GM19452 (cell line): ENCODE results near the gene CIART.
A peak's percentile ranks its signal among the peaks of the same experiment; 100 is the strongest.
"Not testable (repeated sequence)": the region's sequence is repeated elsewhere in the genome, so short reads cannot be mapped to it uniquely, and the experiment has no call there.

Experiments
- ATAC-seq: cut with Tn5 transposase; IDR thresholded peaks from one replicate; pipeline ENCODE4 v1.9.1; 2021; ENCODE audit not compliant: unreplicated experiment

Gene CIART

DNA sequence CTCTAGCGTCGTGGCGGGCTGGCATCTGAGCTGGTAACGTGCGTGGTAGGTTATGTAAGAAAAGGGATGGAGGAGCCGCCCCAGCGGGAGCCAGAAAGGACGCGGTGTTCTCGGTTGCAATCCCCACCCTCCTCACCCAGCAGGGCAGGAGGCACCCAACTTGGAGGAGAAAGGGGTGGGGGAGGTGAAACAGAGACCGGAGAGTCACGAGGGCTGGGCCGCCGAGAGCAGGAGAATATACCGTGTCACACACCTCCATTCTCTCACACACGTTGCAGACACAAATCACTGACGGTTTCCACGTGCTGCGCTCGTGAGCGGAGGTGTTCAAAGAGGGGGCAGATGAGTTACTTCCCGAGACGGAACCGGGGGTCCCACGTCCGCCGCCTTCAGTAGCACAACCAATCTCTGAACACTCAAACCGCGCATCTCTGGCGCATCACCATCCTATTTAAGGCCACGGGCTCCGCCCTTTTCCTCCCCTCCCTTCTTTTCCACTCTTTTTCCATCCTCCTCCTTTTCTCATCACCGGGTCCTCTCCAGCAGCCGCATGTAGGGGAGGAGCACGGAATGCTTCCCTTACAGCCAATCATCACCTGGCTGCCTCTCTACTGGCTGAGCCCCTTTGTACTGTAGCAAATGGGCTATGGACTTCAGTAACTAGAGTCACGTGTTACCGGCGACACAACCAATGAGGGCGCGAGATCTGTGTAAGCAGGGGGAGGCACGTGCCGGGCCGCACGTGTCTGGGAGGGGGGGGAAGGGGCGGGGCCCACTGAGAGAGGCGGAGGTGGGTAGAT is at the start of gene CIART:
CIART (plus strand) TSS at position 797 of the 800 bp plus-strand sequence. CDS start 714 bp downstream, outside the sequence.
- ATAC-seq, result peak; percentile 92

- ATAC-seq, result not testable (repeated sequence)
Observed at GRCh38 chr1:150232921-150233320, 49.4 kb upstream of the CIART start.

DNA sequence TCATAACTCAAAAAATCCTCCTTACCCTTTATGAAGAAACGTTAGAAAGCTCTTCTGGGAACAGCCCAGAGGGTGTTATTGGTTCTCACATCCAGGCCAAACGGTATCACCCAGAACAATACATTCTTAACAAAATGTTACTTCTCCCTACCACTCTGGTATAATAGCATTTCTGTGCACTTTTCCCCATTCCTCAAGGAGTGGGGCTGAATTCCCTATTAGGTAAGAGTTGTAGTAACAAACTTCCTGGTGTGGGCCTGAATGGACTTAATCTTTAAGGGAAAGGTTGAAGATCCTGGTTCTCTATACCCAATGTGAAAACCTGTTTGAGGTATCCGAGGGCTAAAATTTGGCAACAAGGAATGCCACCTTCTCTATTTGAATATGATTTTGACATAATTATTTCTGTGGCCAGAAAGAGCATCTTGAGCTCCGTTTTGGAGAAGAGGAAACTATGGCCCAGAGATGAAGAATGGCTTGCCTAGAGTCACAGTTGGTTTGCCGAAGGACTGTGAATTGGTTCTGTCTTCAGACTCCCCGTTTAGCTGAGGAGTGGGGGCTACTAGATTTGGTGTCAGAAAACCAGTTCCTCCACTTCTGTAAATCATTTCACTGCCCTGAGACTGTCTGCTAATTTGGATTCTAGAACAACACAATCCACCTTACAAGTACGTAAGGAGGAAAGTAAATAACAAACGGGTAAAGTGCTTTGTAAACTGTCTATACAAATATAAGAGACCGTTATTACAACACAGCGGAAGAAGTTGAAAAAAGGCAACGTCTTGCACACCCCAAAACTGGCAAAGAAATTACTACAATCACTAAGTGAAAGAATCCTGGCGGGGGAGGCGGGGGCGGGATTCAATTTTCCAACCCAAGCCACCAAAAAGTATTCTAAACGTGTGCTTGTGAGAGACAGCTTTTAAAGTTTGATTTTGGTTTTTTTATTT is 48.7 kb upstream of the CIART start:
- ATAC-seq, result no peak

- ATAC-seq, result no peak
Observed at GRCh38 chr1:150234309-150234565, 48.1 kb upstream of the CIART start.

DNA sequence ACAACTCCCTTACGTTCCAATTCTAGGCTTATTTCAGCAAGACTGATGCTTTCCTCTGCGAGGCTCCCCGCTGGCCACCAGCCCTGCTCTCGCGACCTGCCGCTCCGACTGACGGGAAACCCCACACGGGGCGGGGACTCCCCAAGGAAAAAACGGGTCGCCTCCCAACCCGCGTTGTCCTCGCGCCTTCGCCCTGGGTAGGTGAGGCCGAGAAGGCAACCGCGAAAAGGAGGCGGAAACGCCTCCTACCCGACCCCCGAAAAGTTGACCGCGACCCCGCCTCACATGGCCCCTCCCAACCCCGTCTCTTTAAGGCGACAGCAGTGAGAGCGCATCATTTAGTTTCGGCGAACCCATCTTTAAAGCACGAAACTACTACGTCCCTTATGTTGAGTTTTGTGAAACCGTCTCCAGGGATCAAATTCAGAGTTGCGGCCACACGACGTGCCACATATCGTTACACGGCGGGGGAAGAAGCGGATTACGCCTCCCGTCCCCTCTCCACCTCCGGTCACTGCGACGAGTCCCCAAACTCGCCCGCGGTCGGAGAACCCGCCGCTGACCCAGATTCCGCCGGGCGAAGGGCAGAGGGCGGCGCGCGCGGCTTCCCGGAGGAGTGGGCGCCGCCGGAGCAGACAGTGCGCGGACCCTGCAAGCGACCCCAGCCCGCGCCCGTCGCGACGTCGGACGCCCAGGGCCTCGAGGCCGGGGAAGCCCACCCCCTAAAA is 47.6 kb upstream of the CIART start:
- ATAC-seq, result peak; percentile 46

DNA sequence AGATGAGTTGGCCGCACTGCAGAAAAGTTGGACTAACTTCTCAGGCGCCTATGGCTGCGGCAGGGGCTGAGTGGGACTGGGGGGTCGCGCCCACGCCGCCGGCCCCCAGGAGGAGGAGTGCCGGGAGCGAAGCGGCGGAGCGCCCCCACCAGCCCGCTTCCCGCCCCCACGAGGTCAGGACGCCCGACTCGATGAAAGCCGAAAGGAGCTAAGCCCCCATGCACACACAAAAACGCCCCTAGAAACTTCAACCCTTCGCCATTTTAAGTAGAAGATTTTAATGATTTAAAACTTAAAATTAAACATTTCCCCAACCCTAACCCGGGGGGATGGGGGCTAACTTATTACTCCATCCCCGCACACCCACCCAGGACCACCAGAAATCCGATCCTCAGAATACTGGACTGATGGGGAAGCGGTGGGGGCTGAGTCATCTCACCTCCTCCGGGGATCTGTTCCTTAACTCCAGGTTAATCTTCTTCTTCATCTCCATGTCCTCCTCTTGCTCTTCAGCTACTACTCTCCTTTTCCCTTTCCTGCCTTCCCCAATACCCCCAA is 47.0 kb upstream of the CIART start:
- no peak for ATAC-seq

- ATAC-seq, result peak; percentile 76
Observed at GRCh38 chr1:150235852-150236613, 46.3 kb upstream of the CIART start, which contains the start of gene ANP32E. ANP32E (minus strand) TSS chr1:150236112; CDS start chr1:150235786, 326 bp downstream.

DNA sequence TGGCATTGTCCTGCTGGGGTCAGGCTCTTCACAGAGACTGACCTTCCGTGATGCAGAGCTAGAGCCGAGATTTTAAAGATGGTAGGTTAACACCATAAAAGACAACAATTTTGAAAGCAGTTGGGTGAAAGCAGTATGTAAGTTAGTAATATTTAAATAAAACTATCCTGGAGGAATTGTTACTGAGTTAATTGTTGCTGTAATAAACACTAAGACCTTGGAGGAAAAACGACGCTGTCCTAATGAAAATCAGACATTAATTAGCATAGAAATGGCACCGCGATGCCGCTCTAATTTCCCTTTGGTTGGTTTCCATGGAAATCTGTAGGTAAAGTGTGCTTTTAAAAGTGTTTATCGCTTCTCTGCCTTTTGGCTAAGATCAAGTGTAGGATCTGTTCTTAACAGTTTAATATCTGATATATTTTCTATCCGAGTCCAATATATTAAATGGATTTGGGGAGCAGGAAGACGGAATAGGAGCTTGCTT is 45.7 kb upstream of the CIART start:
- ATAC-seq, result no peak

DNA sequence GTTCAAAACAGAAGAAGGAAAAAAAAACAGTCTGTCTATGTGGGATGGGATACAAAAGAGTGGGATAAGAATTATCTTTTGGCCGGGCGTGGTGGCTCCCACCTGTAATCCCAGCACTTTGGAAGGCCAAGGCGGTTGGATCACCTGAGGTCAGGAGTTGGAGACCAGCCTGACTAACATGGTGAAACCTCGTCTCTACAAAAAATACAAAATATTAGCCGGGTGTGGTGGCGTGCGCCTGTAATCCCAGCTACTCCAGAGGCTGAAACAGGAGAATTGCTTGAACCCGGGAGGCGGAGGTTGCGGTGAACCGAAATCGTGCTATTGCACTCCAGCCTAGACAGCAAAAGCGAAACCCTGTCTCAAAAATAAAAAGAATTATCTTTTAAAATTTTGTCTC is 45.2 kb upstream of the CIART start:
- ATAC-seq, result not testable (repeated sequence)

DNA sequence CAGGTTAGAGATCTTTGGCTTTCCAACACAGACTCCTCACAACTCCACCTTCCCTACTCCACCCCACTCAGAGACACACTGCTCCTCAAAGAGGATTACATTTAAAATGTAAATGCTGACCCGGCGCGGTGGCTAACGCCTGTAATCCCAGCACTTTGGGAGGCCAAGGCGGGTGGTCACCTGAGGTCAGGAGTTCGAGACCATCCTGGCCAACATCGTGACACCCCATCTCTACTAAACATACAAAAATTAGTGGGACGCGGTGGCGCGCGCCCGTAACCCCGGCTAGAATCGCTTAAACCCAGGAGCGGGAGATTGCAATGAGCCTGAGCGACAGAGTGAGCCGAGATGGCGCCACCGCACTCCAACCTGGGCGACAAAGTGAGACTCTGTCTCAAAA is 44.6 kb upstream of the CIART start:
- ATAC-seq, result no peak

- ATAC-seq, result no peak
Observed at GRCh38 chr1:150243003-150243402, 39.4 kb upstream of the CIART start.

- no peak for ATAC-seq
Observed at GRCh38 chr1:150249936-150250335, 32.4 kb upstream of the CIART start.

DNA sequence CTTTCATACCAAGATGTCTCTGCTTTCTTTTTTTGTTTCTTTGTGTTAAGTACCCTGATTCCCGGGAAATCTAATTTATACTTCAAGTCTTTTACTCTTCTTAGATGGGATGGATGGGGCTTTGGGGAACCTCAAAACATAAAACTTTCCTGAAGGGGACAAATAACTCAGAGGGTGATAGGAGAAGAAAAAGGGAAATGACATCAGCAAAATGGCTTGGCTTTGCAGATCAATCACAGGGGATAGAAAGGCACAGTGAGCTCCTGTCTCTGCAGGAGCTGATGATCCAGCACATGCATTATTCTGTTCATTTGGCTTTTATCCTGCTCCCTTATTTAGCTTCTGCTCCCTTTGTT is 26.2 kb upstream of the CIART start:
- no peak for ATAC-seq

DNA sequence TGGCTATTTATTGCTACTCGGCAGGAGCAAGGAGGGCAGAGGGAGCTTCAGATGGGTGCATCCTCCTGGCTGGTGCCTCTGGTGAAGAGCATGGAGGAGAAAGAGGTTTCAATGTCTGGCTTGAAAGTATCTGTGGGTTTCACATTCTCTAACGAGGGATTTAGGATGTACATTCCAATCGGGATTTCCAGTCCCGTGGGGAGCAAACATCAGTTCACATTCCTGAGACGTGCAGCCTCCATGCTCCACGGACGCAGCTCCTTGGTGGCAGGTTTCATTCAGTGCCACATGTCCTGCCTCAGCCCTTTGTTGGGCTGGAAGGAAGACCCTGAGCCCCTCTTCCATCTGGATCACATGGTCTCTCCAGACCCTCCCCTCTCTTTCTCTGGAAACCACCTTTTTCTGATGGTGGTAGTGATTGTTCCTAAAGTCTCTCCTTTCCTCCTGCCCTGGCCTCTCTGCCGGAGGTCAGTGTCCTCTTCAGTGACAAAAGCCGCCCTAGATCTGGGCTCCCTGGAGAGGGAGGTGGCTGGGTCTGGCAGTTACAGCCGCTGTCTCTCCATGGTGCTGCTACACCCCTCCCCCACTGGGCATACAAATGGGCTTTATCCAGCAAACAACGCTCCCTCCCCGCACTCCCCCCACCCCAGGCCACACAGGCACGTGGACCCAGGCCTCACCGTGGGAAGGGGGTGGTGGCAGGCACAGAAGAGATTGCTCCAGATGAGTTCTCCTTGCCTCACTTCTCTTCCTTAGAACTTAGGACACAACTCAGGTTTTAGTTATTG is 25.6 kb upstream of the CIART start:
- ATAC-seq, result no peak

GRCh38 chr1:150257624-150258585 is 24.4 kb upstream of the CIART start, which contains the start of gene CA14:
CA14 (plus strand) TSS chr1:150257774; CDS start chr1:150258129, 355 bp downstream.
- no peak for ATAC-seq

GRCh38 chr1:150259217-150259616 is 23.1 kb upstream of the CIART start:
- ATAC-seq, result no peak

DNA sequence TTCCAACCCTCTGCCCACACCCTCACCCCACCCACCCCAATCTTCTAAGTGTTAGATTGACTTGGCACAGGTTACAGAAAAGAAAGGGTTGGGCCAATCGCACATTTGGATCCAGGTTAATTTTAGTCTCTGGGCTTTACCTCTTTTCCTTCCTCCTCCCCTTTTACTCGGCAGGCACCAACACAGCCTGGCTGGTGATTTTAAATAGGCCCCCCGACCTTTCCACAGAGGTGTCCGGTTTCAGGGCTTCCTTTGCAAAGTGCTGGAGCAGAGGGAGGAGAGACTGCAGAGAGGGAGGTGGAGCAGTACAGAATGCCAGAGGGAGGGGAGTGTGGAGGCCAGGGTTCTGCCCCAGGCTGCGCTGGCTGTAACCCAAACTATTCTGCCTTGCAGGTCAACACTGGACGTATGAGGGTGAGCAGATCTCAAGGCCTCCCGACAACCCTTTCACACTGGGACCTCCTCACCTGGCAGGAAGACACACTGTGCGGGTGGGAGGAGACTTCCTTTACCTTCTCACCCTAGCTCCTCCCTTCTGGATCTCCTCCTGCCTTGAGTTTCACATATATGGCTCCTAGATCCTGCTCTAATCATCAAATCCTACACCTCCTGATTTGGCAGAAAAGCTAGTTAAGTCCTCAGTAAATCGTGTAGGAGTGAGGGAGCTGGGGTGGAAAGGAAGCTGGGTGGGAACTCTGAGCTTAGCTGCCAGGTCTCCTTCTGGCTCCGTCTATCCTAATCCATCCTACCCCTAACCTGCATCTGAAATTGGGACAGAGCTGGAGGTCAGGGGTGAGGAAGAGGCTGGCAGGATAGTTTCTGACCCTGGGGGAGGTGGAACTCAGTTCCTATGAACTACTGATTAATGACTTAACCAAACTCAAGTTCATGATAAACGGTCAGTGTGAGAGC is 22.3 kb upstream of the CIART start:
- no peak for ATAC-seq
